SKM-1 (cell line): Measurements from ENCODE around the gene TTLL5.

Experiments
- DNase-seq: peaks from one replicate; lab custom pipeline; 2025; ENCODE audit not compliant: unreplicated experiment; lab: John Stamatoyannopoulos, UW

The TTLL5 gene

GRCh38 chr14:75794615-75795038 is 133.6 kb downstream of the TTLL5 start:
- DNase-seq, result no peak

DNA sequence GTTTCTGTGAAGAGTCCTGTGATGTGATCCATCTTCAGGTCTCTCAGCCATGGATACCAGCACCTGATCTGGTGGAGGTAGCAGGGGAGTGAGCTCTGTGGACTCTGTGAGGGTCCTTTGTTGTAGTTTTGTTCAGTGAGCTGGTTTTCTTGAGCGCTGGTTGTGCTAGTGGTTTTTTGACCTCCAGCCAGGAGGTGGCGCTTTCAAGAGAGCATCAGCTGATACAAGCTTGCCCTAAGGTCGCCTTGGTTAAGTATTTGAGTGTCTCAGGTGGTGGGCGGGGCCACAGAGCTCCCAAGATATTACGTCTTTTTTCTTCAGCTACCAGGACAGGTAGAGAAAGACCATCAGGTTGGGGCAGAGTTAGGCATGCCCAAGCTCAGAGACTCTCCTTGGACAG is 139.7 kb downstream of the TTLL5 start:
- DNase-seq, result no peak

DNA sequence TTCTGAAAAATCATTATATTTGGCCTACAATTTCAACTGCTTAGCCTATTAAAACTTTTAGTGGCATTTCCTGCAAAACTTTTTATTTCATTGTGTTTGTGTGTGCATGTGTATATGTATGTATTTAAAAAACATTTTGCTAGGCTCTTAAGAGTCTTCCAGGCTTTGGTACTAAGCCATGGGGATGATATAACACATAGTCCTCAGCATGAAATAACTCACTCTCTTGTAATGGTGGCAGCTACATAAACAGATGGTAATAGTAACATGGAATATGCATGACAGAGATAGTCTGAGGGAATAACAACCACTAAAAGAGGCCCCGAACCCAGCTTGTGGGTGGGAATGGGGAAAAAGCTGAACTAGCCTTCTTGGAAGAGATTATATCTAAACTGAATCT is 141.4 kb downstream of the TTLL5 start:
- DNase-seq, result no peak

- no peak for DNase-seq
These were observed 142.7 kb downstream of the TTLL5 start for GRCh38 chr14:75803765-75804164.

DNA sequence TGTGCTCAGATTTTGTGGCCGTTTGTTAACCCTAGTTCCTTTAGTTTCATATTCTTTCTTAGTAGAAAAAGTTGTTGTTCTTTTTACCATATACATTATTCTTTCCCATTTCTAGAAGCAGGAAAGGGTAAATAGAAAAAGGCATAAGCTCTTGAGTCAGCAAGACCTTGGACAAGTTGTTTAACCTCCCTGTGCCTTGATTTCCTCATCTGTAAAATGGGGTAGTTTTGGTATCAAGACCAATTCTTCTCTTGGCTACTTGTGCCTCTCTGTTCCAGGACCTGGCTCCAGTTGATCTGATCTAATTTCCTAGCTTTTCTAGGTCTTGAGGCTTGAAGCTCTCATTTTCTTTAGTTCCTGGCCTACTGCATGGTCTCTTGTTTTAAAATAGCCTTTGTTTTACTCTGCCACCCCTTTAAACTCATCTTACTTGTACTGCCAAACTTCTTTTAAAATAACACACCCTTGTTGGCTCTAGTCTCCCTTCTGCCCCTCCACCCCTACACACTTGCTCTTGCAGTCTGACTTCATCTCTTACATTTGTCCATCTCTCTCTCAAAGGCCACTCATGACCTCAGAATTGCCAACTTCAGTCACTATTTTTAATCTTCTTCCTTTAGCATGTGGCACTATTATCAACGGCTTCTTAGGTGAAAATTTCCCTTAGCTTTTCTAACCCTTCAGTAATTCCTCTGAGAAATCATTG is 143.7 kb downstream of the TTLL5 start:
- DNase-seq, result no peak

DNA sequence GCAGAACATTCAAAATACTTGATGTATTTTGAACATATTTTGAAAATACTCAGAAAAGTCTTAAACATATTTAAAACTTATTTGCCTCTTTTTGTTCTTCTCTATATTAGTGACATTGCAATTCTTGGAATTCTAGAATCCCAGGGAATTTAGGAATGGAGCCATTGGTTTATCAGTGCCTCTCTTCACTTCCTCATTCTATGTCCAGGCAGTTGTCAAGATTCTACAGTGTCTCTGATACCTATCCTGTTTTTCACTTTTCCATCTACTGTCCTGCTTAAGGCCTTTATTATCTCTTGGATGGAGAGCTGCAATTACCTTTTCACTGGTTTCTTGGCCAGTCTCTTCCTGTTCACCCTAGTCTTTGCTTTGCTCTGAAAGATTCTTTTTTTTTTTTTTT is 144.6 kb downstream of the TTLL5 start:
- DNase-seq, result no peak

DNA sequence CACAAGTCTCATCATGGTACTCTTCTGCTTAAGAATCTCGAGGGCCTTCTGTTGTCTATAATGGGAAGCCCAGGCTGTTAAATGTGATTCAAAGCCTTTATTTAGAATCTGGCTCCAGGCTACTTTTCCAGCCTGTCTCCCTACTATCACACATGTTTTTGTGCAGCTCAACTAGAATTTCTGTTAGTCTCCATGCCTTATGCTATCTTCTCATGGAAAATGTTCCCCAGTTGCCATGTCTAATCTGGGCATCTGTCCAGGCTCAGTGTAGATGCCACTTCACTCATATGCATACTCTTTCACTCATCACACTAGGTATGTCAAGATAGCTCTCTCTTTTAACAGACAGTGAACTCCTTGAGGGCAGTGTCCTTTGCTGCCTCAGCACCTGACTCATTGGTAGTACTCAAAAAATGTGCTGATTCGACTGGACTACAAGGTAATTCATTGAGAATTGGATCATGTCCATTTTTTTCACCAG is 145.3 kb downstream of the TTLL5 start:
- no peak for DNase-seq

GRCh38 chr14:75807667-75808360 is 146.8 kb downstream of the TTLL5 start:
- DNase-seq, result no peak

DNA sequence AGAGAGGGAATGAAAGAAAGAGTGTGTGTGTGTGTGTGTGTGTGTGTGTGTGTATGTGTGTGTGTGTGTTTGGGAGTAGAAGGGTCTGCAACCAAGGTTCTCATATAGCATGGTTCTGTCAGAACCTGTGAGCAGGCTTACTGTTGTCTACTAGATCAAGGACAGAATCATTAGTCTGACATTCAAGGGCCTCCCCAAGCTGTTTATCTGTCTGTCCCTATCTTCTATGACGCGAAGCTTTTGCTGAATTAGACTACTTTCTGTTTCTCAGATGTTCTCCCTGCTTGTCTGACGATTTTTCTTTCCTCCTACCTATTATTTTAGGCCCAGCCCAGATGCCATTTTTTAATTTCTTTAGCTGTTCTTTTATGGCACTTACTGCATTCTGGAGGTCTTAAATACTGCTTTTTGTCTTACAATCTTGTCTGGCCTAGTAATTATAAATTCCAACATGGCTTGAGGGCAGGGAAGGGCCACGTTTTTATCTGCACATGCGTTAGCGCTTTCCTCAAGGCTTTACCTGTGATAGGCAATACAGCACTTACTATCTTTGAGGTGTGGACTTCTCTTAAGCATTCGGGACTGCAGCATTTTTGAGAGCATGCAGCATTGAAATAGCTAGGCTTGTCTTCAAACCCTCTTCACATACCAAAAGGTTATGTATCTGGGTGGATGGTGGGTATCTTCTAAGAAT is 150.2 kb downstream of the TTLL5 start:
- no peak for DNase-seq

DNA sequence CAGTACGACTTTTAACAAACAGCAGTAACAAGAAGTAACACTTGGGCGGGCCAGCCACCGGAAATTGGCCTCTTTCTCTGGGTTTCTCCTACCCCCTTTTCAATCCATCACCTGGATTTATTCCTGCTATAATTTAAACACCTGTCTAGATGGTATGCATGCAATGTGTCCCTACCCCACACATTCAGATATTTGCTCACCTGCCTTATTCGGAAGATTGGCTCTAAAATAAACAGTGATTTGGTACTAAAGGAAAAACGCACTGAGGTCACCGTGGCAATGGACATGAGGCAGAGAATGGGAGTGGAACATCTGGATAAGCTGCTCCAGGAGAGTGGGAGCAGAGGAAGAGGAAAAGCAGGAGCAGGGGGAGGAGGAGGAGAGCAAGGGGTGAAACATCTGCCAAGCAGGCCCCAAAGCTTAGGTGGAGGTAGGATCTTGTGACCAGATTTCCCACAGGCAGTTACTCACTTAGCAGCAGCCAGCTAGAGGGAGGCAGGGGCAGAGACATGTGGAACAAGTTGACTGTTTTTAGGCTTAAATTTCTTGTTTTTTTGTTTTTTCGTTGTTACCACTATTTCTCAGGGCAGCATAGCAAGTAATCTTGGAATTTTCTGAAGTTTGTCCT is 150.9 kb downstream of the TTLL5 start:
- no peak for DNase-seq

DNA sequence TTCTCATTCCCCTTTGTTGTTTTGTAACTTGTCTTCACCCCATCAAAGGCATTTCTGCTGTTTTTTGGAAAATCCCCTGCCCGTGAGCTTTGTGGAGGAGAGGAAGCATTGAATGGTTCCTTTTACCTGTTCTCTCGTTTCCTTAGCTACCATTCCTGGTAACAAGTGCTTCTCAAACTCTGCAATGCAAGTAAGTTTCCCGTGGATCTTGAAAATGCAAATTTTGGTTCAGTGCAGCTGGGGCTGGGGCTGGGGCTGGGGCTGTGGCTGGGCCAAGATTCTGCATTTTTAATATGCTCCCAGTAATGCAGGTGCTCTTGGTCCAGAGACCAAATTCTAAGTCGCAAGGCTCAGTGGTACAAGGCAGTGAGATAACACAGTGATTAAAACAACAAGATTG is 151.6 kb downstream of the TTLL5 start:
- no peak for DNase-seq

GRCh38 chr14:75820761-75821160 is 159.7 kb downstream of the TTLL5 start:
- DNase-seq, result no peak

DNA sequence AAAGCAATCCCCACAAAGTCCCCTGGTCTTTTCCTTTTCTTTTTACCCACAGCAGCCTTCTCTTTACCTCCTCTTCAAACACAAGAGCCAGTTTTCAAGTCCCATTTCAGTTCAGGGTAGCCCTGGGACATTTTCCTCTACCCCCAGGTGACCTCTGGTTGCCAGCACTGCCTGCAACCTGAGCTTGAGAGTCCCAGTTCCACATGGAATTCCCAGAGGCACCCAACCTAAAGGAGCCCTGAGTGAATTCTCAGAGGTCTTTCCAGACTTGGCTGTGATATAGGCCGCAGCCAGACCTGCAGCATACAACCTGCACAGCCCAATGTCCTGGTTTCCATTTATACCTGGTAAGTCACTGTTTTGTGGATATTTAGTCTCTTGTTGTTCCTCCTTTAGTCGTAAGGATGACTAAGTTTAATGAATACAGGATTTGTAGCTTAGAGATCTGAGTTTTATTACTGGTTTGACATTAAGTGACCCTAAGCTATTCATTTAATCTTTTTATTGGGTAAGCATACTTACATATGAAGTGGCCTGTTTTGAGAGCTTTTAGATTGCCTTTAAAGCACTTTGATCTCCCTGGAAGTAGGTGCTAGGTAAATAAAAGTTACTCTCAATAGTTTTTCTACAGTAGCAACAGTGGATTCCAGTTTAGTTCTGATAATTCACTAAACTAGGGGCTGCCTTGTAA is 160.9 kb downstream of the TTLL5 start:
- DNase-seq, result no peak

DNA sequence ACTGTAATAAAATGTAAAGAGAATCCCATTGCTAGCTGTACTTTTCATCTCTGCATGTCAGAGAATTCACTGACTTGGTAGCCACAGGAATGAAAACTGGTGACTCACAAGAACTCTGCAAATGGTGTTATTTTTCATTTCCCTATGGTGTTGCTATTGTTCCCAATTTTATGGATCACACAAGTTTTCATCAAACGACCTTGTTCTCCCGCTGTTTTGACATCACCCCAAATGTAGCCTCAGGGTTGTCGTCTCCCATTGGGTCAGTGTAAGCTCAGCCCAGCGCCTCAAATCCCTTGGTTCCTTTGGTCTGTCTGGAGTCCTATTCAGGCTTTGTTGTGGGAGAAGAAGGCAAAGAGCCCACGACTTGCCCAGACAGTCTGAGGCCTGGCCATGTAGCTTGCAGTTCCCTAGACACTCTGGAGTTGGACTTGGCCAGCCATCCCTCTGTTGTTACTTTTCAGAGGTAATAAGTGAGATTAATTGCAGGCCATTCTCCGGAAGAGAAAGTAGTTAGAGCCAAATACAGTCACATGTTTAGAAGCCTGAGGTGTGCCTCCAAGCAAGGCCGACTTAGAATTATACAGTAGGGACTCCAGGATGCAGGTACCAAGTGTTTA is 161.6 kb downstream of the TTLL5 start:
- DNase-seq, result no peak

DNA sequence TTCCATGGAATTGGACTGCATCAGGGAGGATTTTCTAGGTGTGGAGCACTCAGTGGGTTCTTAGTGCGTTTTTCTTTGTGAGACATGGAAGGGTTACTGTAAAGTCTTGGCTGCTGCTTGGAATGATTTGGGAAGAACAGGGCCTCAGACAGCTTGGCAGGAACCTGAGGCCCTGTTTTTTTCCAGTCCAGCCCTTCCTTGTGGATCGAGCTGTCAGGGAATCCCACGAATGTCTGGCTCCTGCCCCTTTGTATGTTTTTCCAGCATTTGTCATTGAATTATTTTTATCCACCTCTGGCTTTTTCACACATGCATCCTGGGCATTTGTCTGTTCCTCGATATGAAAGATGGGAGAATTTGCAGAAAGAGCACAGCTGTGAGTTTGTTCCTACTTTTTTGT is 162.3 kb downstream of the TTLL5 start:
- DNase-seq, result no peak

GRCh38 chr14:75824318-75824717 is 163.3 kb downstream of the TTLL5 start:
- DNase-seq, result no peak

- DNase-seq, result no peak
These were observed 164.1 kb downstream of the TTLL5 start for GRCh38 chr14:75825147-75825592.

- no peak for DNase-seq
These were observed 165.6 kb downstream of the TTLL5 start for GRCh38 chr14:75826599-75826998.

DNA sequence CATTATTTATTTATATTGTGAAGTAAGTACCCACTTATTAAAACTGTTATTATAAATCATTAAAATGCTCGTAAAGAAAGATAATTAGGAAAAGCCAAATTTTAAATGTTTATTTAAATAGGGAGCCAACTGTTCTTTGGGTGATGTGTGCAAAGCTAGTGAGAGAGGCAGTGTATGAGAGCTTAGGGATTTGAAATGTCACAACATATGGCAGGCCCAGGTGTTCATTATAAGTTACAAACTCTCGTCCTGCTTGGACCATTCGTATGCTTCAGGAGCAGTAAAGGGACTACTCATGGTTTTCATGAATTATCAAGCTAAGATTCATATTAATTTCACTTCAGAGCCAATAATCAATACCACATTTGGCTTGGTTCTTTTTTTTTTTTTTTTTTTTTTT is 166.3 kb downstream of the TTLL5 start:
- DNase-seq, result no peak

- DNase-seq, result no peak
These were observed 168.3 kb downstream of the TTLL5 start for GRCh38 chr14:75829316-75829715.
